Stomach (tissue), 9 donors: Measurements from ENCODE around the gene TENT5C. TPM values are rescaled to one million over a fixed set of nuclear protein-coding genes. Genes with fewer than 3 reads are reported as not detected.

Experiments
- DNase-seq, 2 donors: peaks; one replicate each; pipeline versions ENCODE4 v3.0.0 to v3.0.0-alpha.2; 2013 to 2019
- H3K27ac ChIP-seq, 5 donors: fragments of 200-600 bp in 4 of 5; sonication (generic) in 4 of 5; one replicate each; pipeline ENCODE4 v1.5.1; 2013 to 2019; ENCODE audit warnings: mild to moderate bottlenecking in 1 of 5, moderate library complexity in 1 of 5
- H3K27me3 ChIP-seq, 3 donors: fragments of 200-600 bp; sonication (generic); one replicate each; pipeline ENCODE4 v1.5.1; 2017 to 2019; ENCODE audit warnings: mixed run types in 1 of 3
- H3K36me3 ChIP-seq, 4 donors: fragments of 200-600 bp; sonication (generic); 1 replicate in 3 of 4; 2 replicates in 1 of 4; pipeline ENCODE4 v1.5.1; 2016 to 2019
- H3K4me1 ChIP-seq, 4 donors: fragments of 200-600 bp; sonication (generic); one replicate each; pipeline ENCODE4 v1.5.1; 2016 to 2019
- H3K4me3 ChIP-seq, 4 donors: fragments of 200-600 bp; sonication (generic) in 3 of 4; one replicate each; pipeline ENCODE4 v1.5.1; 2016 to 2019; ENCODE audit warnings: mild to moderate bottlenecking in 1 of 4
- H3K9me3 ChIP-seq, 4 donors: fragments of 200-600 bp; sonication (generic); one replicate each; pipeline ENCODE4 v1.5.1; 2016 to 2019
- EP300 ChIP-seq: sonication (generic); formaldehyde crosslinking; IDR thresholded peaks from one replicate; pipeline ENCODE4 v1.6.1; 2017; ENCODE audit warnings: antibody characterized with exemption
- POLR2A ChIP-seq, 4 donors: fragments of 450-650 bp; IDR thresholded peaks; one replicate each; pipeline ENCODE4 v1.6.1; 2016; ENCODE audit warnings: antibody characterized with exemption in 4 of 4, control low read depth in 2 of 4, mild to moderate bottlenecking in 1 of 4, moderate library complexity in 1 of 4
- POLR2AphosphoS5 ChIP-seq, 3 donors: sonication (generic); formaldehyde crosslinking; IDR thresholded peaks; one replicate each; pipeline ENCODE4 v1.6.1; 2016; ENCODE audit warnings: antibody characterized with exemption in 3 of 3
- WGBS, 5 donors: extraction: QIAGEN DNeasy Blood & Tissue Kit in 3 of 5; methylation state at CpG; one replicate each; pipeline versions ENCODE4 v1.1.5 to v1.1.7; 2013 to 2018; 5-methylcytosine and 5-hydroxymethylcytosine counted together
- intact Hi-C: fragments of 100-400 bp; cut with DNase I; formaldehyde crosslinking; loops from one replicate; pipeline ENCODE4 v1.15.1; 2023; ENCODE audit warnings: low total_unique reads
- polyA plus RNA-seq, 3 donors: library from polyadenylated mRNA; stranded (reverse); fragments of 200-250 nt; gene quantifications; one replicate each; pipeline ENCODE4 v1.2.3, GENCODE V29; 2013
- total RNA-seq, 5 donors: library from RNA; depleted of rRNA; stranded (reverse); fragments of >200 nt; gene quantifications; one replicate each; pipeline versions ENCODE4 v1.1.0 to v1.2.3, GENCODE V29; 2014 to 2016
- TF ChIP-seq, protein P1 (sequence below), 7 experiments: fragments of 450-650 bp in 4 of 7; fragments of 200-600 bp in 3 of 7; sonication (generic) in 3 of 7; IDR thresholded peaks; one replicate each; pipeline ENCODE4 v1.5.1; 2016 to 2019; ENCODE audit warnings: antibody characterized with exemption in 7 of 7, control low read depth in 2 of 7, mild to moderate bottlenecking in 1 of 7
- donor health status: healthy with polysubstance abuse.
- donor health status: Bipolar disorder and iron deficiency.
- donor health status: healthy.

The TENT5C gene
- total and polyA plus RNA-seq, 8 donors, result 6.0 to 28.1 (median 11.4) TPM

DNA sequence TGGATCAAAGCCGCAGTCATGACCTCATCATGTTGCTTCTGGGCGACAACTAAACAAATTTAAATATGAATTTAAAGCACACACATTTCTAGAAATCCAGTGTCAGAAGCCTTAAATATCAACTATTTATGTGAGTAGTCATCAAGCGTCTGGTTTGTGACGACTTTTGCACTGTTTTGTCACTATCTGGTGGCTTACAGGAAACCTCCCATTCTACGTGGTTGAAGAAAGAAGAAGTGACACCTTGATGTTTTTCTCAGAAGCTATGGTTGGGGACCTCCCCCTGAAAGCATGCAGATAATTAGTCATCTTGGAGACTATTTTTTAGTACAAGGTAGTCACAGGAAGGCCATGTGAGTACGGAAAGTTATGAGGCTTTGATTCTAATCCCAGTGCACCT, 58.5 kb downstream of the TENT5C start:
- H3K9me3 ChIP-seq, result no peaks in the 10 kb centered on the region
- intact Hi-C loops, result no loop called here
- no peak overlapping the region for H3K4me3 ChIP-seq
- peaks cover 0 to 6% (median under 1%) of the 10 kb centered on the region in 4 donors for H3K4me1 ChIP-seq
- no peaks in the 10 kb centered on the region for H3K36me3 ChIP-seq
- H3K27me3 ChIP-seq, result no peaks in the 10 kb centered on the region
- peak in 1 of 2 donors; percentile 60 for DNase-seq
- peak overlapping the region in 2 of 5 donors; percentile 34 to 68 for H3K27ac ChIP-seq
- WGBS, 5 donors, result 75 to 88% (median 81%) methylated on average over 6 of the region's 6 CpGs
- no peak for TF ChIP-seq POLR2A (IDR thresholded peaks at IDR 0.05)
- TF ChIP-seq EP300, result no peak
- no peak for TF ChIP-seq POLR2AphosphoS5 (IDR thresholded peaks at IDR 0.05)
- TF ChIP-seq, protein P1, sequence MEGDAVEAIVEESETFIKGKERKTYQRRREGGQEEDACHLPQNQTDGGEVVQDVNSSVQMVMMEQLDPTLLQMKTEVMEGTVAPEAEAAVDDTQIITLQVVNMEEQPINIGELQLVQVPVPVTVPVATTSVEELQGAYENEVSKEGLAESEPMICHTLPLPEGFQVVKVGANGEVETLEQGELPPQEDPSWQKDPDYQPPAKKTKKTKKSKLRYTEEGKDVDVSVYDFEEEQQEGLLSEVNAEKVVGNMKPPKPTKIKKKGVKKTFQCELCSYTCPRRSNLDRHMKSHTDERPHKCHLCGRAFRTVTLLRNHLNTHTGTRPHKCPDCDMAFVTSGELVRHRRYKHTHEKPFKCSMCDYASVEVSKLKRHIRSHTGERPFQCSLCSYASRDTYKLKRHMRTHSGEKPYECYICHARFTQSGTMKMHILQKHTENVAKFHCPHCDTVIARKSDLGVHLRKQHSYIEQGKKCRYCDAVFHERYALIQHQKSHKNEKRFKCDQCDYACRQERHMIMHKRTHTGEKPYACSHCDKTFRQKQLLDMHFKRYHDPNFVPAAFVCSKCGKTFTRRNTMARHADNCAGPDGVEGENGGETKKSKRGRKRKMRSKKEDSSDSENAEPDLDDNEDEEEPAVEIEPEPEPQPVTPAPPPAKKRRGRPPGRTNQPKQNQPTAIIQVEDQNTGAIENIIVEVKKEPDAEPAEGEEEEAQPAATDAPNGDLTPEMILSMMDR (IDR thresholded peaks at IDR 0.05), result no peak

DNA sequence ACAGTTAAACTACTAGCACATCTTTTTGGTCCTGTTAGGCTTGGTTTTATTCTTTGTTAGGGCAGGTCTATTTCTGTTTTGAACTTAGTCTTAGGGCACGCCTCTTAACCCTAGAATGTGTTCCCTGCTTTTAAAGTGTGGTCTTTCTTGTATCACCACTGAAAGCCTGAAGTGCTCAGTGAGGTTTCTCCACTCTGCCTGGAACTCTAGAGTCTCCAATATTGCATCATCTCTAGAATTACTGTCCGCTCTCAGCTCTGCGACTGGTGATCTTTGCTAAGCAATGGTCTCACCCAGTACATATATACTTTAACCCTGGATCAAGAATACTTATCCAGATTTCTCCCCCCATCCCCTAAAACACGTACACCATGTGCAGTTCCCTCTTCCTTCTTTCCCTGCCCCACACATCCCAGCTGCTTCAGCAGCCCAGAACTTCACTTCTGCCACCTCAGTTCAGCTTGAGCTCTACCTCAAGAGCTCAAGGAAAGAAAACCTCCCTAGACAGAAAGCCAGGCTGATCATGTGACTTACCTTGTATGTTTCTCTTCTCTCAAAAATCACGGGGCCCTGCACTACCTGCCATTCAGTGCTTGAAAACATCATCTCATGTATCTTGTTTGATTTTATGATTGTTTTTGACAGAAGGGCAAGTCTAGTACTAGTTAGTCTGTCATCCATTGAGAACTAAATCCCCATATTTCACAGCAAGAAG, 59.9 kb downstream of the TENT5C start:
- 82 to 90% (median 85%) methylated on average over 5 of the region's 5 CpGs for WGBS, 5 donors
- Histone ChIP-seq H3K27me3 (no peaks in the 10 kb centered on the region), H3K36me3 (no peaks in the 10 kb centered on the region), H3K4me1 (peaks cover 0 to 13% (median 2%) of the 10 kb centered on the region in 4 donors), H3K9me3 (no peaks in the 10 kb centered on the region), H3K4me3 (no peak overlapping the region), H3K27ac (peak overlapping the region in 1 of 5 donors; percentile 68)
- intact Hi-C loops, result no loop called here
- TF ChIP-seq EP300 (no peak), POLR2A (IDR thresholded peaks at IDR 0.05) (no peak), POLR2AphosphoS5 (IDR thresholded peaks at IDR 0.05) (no peak)
- TF ChIP-seq, protein P1 (IDR thresholded peaks at IDR 0.05), result no peak
- DNase-seq, result no peak

DNA sequence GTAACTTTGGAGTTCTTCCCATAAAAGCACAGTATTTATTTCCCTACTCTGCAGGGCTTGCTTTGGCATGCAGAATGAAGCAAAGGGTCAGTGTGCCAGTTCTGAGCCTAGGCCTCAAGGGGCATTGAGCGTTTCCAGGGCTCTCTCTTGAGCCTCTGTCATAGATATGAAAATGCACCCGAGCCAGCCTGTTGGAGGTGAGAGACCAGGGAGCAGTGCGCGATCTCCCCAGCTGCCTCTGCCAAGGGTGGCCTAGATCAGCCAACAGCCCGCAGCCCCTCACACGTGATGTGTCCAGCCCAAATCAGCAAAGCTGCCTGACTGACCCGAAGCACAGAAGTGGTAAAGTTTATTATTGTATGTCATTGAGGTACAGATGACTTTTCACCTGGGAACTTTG, 63.7 kb downstream of the TENT5C start:
- Histone ChIP-seq H3K4me3 (no peak overlapping the region), H3K36me3 (no peaks in the 10 kb centered on the region), H3K27me3 (no peaks in the 10 kb centered on the region), H3K9me3 (no peaks in the 10 kb centered on the region), H3K27ac (no peak overlapping the region), H3K4me1 (peaks cover 10 to 34% (median 28%) of the 10 kb centered on the region in 4 donors)
- 64 to 79% (median 73%) methylated on average over 7 of the region's 7 CpGs for whole genome bisulfite sequencing, 5 donors
- no peak for DNase-seq
- no peak for TF ChIP-seq POLR2AphosphoS5 (IDR thresholded peaks at IDR 0.05)
- intact Hi-C loops, result no loop called here

DNA sequence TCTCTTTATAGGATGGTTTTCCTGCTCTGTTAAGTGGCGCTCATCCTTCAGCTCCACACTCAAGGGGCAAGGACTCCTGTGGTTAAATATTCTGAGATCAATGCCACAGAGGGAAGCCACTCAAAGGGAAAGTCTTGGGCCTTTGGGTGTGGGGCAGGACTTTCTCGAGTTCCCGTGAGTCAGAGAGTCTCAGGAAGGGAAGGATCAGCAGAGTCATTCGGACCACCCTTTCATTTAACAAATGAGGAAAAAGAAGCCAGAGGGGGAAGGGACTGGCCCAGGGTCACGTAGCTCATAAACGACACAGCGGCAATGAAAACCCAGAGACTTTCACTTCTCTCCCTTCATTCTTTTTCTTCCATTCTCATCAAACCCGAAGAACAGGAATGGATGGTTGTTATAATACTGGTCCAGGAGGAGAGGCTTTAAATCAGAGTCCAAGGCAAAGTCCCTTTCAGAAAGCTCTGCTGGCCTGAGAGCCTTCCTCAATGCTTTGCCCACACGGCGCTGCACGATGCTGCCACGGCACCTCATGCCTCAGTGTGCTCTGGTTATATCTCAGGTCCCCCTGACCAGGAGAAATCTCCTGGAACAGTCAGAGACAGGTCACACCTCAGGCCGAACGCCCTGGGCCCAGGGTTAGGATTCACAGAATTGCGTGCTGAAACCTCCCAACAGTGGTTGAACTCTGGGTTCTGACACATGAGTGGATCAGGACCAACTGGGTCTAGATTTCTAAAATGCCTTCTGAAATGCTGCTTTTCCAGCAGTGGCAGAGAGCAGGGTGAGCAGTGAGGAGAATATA, 65.3 kb downstream of the TENT5C start:
- Histone ChIP-seq H3K9me3 (no peaks in the 10 kb centered on the region), H3K27me3 (no peaks in the 10 kb centered on the region), H3K4me3 (peak overlapping the region in 1 of 4 donors; percentile 2), H3K4me1 (peaks cover 20 to 48% (median 40%) of the 10 kb centered on the region in 4 donors), H3K36me3 (no peaks in the 10 kb centered on the region), H3K27ac (peak overlapping the region in 4 of 5 donors; percentile 8 to 65 (median 36))
- 69 to 83% (median 77%) methylated on average over 15 of the region's 15 CpGs for WGBS, 5 donors
- DNase-seq, result no peak
- intact Hi-C loops, result no loop called here
- TF ChIP-seq, protein P1 (IDR thresholded peaks at IDR 0.05), result no peak
- no peak for TF ChIP-seq POLR2A (IDR thresholded peaks at IDR 0.05)
- no peak for TF ChIP-seq POLR2AphosphoS5 (IDR thresholded peaks at IDR 0.05)
- TF ChIP-seq EP300, result no peak
